HG03354 (cell line): ENCODE measurements around the gene ELOVL3.
"Not testable (repeated sequence)": the region's sequence is repeated elsewhere in the genome, so short reads cannot be mapped to it uniquely, and the experiment has no call there.

ENCODE experiments used
- ATAC-seq: cut with Tn5 transposase; IDR thresholded peaks from one replicate; pipeline ENCODE4 v1.9.1; 2021; ENCODE audit warnings: mild to moderate bottlenecking; ENCODE audit not compliant: unreplicated experiment, poor library complexity, severe bottlenecking

ELOVL3 gene

GRCh38 chr10:102246261-102246660 lies 20.2 kb downstream of the ELOVL3 start:
- ATAC-seq, result no peak

GRCh38 chr10:102247734-102248133 lies 21.6 kb downstream of the ELOVL3 start:
- no peak for ATAC-seq

DNA sequence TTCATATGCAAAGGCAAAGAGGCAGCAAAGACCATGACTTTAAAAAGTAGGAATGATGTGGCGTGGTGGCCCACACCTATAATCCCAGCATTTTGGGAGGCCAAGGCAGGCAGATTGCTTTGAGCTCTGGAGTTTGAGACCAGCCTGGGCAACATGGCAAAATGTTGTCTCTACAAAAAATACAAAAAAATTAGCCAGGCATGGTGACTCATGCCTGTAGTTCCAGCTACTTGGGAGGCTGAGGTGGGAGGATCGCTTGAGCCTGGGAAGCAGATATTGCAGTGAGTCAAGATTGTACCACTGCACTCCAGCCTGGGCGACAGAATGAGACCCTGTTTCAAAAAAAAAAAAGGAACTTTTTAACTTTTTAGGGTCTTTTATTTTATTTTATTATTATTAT lies 26.4 kb downstream of the ELOVL3 start:
- ATAC-seq, result not testable (repeated sequence)

DNA sequence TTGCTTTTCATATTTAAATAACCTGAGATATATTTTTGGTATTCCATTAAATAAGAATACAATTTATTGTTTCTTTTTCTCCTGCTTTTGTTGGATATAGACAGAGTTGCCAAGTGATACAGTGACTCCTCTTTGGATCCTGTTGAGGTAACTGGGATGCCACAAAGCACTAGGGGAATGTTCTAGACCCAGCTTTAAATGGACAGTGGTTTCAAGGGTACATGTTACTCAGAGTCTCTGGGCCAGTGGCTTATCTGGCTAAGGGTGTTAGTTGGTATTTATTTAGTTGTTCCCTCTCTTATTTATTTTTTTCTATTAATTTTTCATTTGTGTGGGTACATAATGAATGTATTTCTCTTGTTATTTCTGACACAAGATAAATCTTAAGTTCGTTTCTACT lies 28.3 kb downstream of the ELOVL3 start:
- no peak for ATAC-seq

GRCh38 chr10:102255404-102255803 lies 29.3 kb downstream of the ELOVL3 start:
- ATAC-seq, result no peak

DNA sequence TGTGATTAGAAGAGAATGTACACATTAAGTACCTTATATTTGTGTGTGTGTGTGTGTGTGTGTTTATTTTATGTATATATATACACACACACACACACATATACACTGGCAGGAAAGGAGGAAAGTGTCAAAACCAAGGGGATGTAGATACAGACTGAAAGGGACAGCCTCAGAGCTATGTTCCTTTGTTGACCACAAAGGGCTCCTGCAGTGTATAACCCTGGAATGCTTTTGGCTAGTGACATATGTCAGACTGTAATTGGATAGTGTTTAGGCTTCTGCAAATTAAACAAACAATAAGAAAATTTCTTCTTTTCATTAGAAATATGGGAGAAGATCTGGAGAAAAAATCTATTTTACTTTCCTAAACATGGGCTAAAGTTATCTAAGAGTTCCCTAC lies 35.1 kb downstream of the ELOVL3 start:
- no peak for ATAC-seq

- ATAC-seq, result no peak
Measured at GRCh38 chr10:102261842-102262241, 35.7 kb downstream of the ELOVL3 start.

DNA sequence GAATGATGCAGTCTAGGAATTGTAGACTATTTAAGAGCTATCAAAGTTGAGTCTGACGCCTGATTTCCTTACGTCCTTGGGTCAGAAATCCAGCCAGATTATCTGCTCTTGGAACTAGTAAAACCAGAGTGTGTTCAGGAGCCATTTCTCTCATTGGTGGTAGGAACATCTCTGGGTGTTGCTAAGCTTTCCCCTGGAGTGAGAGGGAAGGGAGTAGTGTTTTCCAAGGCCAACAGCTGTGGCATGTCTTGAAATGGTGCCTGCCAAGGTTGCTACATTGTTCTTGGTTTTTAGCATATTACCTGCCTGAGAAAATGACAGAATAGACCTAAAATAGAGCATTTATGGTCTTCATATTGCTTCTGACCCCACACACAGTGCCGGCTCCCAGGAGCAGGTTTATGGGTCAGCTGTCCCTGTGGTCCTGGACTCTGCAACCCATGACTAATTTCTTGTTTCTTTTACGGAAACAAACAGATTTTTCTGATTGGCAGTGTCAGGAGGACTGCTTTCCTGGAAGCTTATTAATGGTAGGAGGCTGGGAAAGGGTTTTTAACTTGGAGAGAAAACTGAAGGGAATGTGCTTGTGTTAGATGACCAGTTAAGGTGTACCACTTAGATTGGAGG lies 36.8 kb downstream of the ELOVL3 start:
- ATAC-seq, result no peak

- ATAC-seq, result no peak
Measured at GRCh38 chr10:102264371-102264770, 38.3 kb downstream of the ELOVL3 start.

DNA sequence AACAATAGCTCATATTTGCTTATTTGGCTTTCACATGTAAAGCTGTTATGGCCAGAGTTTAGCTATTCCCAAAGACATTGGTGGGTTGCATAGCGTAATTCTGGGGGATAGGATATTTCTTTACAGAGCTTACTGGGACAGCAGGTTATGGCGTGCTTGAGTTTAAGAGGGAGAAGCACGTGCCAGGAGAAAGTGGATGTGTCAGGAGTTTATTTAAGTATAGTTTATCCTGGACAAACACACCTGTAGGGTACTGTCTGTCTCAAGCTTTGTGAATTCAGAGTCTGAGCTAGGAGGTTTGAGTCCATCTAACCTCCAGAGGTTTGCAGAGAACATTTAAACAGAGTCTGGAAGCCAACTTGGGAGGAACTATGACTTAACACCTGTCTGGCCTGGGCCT lies 40.6 kb downstream of the ELOVL3 start:
- no peak for ATAC-seq

- no peak for ATAC-seq
Measured at GRCh38 chr10:102267748-102268147, 41.6 kb downstream of the ELOVL3 start.

DNA sequence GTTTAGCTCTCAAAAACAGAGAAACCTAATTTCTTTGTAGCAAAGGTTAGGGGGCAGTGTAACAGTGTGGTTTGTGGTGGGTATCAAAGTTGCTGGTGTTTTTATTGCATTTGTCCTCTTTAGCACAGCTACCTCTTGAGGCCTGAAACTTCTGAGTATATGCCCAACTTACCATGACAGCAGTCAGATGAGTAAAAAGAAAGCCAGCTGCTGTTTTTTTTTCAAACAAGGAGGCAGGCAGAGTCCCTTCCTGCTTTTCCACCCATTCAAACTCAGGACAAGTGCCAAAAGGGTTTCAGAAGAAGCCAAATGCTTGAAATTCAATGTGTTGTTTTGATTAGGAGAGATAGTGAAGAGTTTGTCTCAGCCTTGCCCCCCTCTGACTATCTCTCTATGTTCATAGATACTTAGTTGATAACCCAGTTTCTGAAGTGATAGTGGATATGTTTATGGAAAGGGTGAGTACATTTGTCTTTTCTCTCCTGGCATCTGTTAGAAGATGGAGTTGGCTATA lies 42.3 kb downstream of the ELOVL3 start:
- ATAC-seq, result no peak

DNA sequence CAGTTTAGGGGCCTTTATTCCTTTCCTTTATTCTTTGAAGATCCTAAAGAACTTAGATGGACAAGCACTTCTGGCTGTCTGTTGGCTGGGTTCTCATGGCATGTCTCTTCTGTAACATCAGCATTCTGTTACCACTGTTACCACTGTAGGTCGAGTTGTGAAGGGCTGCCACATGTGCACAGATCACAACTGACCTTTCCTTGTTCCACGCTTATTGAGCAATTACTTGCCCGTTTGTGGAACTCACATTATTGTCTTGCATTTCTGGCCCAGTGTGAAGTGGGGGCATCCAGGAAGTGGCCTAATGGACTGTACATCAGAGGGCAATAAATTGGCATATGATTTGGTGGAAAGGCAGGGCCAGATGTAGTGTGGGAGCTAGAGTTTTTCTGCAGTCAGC lies 42.9 kb downstream of the ELOVL3 start:
- ATAC-seq, result no peak

DNA sequence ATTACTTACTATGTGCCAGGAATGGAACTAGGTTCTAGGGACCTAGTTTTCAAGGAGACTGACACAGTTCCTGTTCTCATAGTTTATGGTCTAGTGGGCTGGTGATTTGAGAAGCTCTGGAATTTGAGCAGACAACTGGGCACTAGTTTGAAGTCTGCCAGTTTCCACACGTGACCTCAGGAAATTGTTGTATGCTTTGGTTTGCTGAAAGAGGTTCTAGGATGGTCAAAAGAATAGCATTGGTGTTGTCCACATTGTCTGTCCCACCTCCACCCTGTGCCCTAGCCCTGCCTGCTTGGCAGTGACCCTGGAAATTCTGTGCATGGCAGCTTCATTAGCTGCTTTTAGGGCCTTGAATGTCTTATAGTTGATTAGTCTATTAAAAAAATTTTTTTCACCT lies 48.0 kb downstream of the ELOVL3 start:
- no peak for ATAC-seq

DNA sequence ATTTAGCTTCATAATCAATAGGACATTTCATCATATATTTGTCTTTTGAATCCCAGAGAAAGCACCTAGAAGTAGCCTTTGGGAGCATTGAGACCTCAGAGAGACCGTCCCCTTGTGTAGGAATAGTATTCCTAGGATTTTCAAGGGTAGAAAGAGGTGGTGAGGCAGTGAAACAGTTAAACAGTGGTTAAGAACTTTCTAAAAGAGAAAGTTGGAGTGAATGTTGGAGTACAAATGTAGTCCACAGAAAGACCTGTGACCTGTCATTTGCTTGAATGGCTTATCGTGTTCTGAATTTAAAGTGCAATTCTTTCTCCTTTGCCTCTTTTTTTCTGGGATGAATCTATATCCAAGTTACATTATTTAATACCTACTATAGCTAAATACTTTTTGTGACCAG lies 49.2 kb downstream of the ELOVL3 start:
- ATAC-seq, result no peak

GRCh38 chr10:102279104-102279503 lies 53.0 kb downstream of the ELOVL3 start:
- no peak for ATAC-seq
